Thoracic aorta (tissue), 2 donors: Measurements from ENCODE around the gene APCDD1L. TPM values are rescaled to one million over a fixed set of nuclear protein-coding genes. Genes with fewer than 3 reads are reported as not detected.

Experiments used
- ATAC-seq: fragments of 150-250 bp; one replicate; pipeline ENCODE4 v1.8.0; 2017; ENCODE audit warnings: low read depth; ENCODE audit not compliant: insufficient number of reproducible peaks, low FRiP score
- DNase-seq: peaks from one replicate; pipeline ENCODE4 v3.0.0-alpha.2; 2020; ENCODE audit warnings: low spot score
- H3K27ac ChIP-seq, 2 donors: fragments of 200-600 bp; sonication (generic); 1 replicate in 1 of 2; 2 replicates in 1 of 2; pipeline ENCODE4 v1.5.1; 2016; ENCODE audit warnings: mild to moderate bottlenecking in 2 of 2, moderate library complexity in 2 of 2
- H3K27me3 ChIP-seq: fragments of 200-600 bp; sonication (generic); replicated peaks from 2 replicates; pipeline ENCODE4 v1.6.0; 2016; ENCODE audit warnings: mild to moderate bottlenecking; ENCODE audit not compliant: insufficient read depth
- H3K36me3 ChIP-seq: fragments of 200-600 bp; sonication (generic); one replicate; pipeline ENCODE4 v1.5.1; 2016
- H3K4me1 ChIP-seq, 2 donors: fragments of 200-600 bp; sonication (generic); 1 replicate in 1 of 2; 2 replicates in 1 of 2; pipeline versions ENCODE4 v1.5.1 to v1.6.0; 2016; ENCODE audit warnings: low read depth in 2 of 2, mild to moderate bottlenecking in 1 of 2; ENCODE audit not compliant: control insufficient read depth in 1 of 2
- H3K4me3 ChIP-seq: fragments of 200-600 bp; sonication (generic); 2 replicates; pipeline ENCODE4 v1.5.1; 2016; ENCODE audit warnings: mild to moderate bottlenecking
- H3K9me3 ChIP-seq: fragments of 200-600 bp; sonication (generic); 2 replicates; pipeline ENCODE4 v1.5.1; 2016
- total RNA-seq, 2 donors: library from RNA; depleted of rRNA; stranded (reverse); fragments of >200 nt; gene quantifications; one replicate each; pipeline versions ENCODE4 v1.1.0 to v1.2.3, GENCODE V29; 2016
- TF ChIP-seq, protein P1 (sequence below): fragments of 200-600 bp; sonication (generic); IDR thresholded peaks from one replicate; pipeline ENCODE4 v1.5.1; 2019; ENCODE audit warnings: antibody characterized with exemption

APCDD1L gene
- total RNA-seq, 2 donors from 2014 or later: 9.2 to 12.9 TPM

DNA sequence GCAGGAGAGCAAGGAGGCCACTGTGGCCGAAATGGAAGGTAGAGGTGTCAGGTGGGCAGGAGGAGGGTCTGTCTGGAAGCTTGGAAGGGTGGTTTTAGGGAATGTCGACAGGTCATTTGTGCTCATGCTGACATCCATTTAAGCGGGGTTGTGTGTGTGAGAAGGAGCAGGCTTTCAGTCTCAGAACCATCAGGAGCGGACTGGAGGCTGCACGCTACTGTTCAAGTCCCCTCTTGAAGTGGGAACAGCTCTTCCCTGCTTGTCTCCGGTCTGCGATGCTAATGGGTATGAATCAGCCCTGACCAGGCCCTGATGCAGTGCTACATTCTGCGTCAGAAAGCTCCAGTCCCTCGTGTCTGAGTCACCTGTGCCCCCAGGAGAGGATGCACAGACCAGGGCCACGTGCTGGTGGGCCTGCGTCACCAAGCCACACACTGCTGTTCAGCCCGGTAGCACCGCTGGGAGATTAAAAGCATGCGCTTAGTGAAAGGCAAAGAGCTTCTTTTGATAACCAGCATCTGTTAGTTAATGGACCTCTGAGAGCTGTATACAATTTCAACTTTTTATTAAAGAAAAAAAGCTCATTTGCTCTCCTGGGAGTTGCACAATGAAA is 58.0 kb downstream of the APCDD1L start:
- no peak for ATAC-seq

DNA sequence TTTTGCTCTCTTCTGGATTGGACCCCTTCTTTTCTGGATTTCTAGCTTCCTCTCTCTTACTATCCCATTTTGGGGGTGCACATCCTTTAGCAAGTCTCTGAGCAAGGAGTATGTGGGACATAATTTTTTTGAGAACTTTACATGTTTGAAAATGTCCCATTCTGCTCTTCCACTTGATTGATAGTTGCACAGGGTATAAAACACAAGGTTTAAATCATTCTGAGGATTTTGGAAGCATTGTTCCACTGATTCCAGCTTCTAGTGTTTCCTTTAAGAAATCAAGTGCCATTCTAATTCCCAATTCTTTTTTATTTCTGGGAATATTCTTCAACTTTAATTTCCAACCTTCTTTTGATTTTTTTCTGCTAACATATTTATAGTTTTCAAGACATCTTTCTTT is 60.7 kb downstream of the APCDD1L start:
- no peaks in the 10 kb centered on the region for H3K27me3 ChIP-seq
- TF ChIP-seq, protein P1, sequence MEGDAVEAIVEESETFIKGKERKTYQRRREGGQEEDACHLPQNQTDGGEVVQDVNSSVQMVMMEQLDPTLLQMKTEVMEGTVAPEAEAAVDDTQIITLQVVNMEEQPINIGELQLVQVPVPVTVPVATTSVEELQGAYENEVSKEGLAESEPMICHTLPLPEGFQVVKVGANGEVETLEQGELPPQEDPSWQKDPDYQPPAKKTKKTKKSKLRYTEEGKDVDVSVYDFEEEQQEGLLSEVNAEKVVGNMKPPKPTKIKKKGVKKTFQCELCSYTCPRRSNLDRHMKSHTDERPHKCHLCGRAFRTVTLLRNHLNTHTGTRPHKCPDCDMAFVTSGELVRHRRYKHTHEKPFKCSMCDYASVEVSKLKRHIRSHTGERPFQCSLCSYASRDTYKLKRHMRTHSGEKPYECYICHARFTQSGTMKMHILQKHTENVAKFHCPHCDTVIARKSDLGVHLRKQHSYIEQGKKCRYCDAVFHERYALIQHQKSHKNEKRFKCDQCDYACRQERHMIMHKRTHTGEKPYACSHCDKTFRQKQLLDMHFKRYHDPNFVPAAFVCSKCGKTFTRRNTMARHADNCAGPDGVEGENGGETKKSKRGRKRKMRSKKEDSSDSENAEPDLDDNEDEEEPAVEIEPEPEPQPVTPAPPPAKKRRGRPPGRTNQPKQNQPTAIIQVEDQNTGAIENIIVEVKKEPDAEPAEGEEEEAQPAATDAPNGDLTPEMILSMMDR: no peak
- H3K4me3 ChIP-seq: no peak overlapping the region
- peaks cover 4% of the 10 kb centered on the region for H3K36me3 ChIP-seq
- no peaks in the 10 kb centered on the region for H3K9me3 ChIP-seq
- H3K27ac ChIP-seq: no peak overlapping the region
- DNase-seq (no peak), ATAC-seq (no peak)
- no peaks in the 10 kb centered on the region for H3K4me1 ChIP-seq

More for the DNA sequence above, 58.0 kb downstream of the APCDD1L start:
- Histone ChIP-seq H3K4me3 (no peak overlapping the region), H3K9me3 (no peaks in the 10 kb centered on the region), H3K27me3 (no peaks in the 10 kb centered on the region), H3K4me1 (no peaks in the 10 kb centered on the region), H3K27ac (no peak overlapping the region), H3K36me3 (no peaks in the 10 kb centered on the region)
- TF ChIP-seq, protein P1: no peak
- DNase-seq: no peak

DNA sequence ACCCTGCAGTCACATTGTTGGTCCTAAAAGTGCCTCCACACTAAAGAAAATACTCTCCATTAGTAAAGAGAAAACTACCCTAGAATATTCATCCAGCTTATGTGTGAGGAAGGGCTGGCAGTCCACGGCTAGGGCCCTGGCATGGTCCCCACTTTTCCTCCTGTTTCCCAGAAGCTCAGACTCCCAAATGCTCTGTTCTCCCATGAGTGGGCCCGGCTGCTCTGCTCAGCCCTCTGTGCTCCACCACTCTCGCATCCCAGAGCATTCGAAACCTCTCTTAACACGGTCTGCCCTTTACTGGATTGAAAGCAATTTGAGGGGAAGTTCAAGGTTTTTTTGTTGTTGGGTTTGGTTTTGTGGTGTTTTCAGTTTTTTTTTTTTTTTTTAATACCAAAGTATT is 61.8 kb downstream of the APCDD1L start:
- Histone ChIP-seq H3K4me1 (no peaks in the 10 kb centered on the region), H3K36me3 (peaks cover 4% of the 10 kb centered on the region), H3K27ac (no peak overlapping the region), H3K4me3 (no peak overlapping the region), H3K9me3 (no peaks in the 10 kb centered on the region), H3K27me3 (no peaks in the 10 kb centered on the region)
- TF ChIP-seq, protein P1: no peak
- DNase-seq (no peak), ATAC-seq (no peak)

DNA sequence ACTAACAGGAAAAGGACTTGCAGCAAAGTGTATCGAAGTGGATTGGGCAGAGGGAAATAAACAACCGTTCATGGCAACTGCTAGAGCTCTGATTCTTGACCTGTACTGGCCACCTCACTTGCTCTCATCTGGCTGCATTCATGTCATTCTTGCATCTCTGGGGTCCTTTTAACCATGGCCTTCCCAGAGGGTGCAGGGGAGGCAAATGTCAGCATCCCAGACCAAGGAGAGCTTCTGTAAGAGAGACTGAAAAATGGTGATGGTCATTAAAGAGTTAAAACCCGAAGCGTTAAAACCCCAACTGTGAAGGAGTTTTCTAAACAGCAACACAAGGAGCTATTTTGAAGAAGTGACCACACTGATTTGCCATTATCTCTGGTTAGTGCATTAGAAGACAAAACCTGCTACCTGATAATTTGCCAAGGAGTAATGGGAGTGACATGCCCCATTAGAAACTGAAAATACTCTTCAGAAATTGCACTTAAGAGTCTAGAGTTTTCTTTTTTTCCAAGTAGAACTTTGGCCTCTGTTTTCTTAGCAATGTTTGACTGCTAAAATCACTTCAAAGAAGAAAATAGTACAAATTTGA is 62.4 kb downstream of the APCDD1L start:
- no peaks in the 10 kb centered on the region for H3K27me3 ChIP-seq
- ATAC-seq (no peak), DNase-seq (no peak)
- no peak overlapping the region for H3K27ac ChIP-seq
- no peak overlapping the region for H3K4me3 ChIP-seq
- H3K36me3 ChIP-seq: peaks cover 4% of the 10 kb centered on the region
- no peaks in the 10 kb centered on the region for H3K4me1 ChIP-seq
- no peaks in the 10 kb centered on the region for H3K9me3 ChIP-seq
- TF ChIP-seq, protein P1: no peak

DNA sequence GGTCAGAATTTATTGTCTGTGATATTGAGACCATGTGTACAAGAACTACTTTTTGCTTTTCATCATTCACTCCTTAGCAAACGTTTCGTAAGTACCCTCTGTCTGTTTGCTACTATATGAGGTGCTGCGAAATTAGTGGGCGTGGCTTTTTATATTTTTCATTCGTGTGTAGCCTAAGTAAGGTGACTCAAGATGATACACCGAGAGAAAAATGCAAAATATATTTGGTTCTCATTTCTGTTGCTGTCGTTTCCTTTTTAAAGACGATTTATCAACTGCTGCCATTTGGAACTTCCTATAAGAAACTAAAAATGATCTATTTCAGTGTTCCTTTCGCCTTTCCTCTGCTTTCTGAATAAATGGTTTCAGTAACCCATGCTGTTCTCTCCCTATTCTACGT is 64.9 kb downstream of the APCDD1L start:
- DNase-seq (no peak), ATAC-seq (no peak)
- Histone ChIP-seq H3K27me3 (no peaks in the 10 kb centered on the region), H3K9me3 (no peaks in the 10 kb centered on the region), H3K36me3 (peaks cover 10% of the 10 kb centered on the region), H3K4me1 (no peaks in the 10 kb centered on the region), H3K4me3 (no peak overlapping the region), H3K27ac (no peak overlapping the region)
- TF ChIP-seq, protein P1: no peak
